Measurements from ENCODE around the gene DIAPH1.

- TF ChIP-seq POLR2A (IDR thresholded peaks at IDR 0.05; ENCODE audit: borderline replicate concordance, extremely low read depth, insufficient read depth, insufficient read length) (no peak), SP1 (IDR thresholded peaks at IDR 0.05; ENCODE audit: low read depth) (no peak), CTCF (IDR thresholded peaks at IDR 0.05 in 2 of 3, conservative IDR thresholded peaks at IDR 0.05 in 1 of 3; ENCODE audit: borderline replicate concordance in 1 of 3, insufficient read depth in 1 of 3, low read depth in 2 of 3, low read length in 2 of 3) (no peak), FOSL1 (IDR thresholded peaks at IDR 0.05; ENCODE audit: low read depth) (no peak), YY1 (IDR thresholded peaks at IDR 0.05; ENCODE audit: extremely low read depth, insufficient replicate concordance, low read depth, low read length) (no peak), CEBPB (IDR thresholded peaks at IDR 0.05; ENCODE audit: low read depth) (no peak), JUND (IDR thresholded peaks at IDR 0.05) (no peak), EZH2 (IDR thresholded peaks at IDR 0.05) (no peak), POLR2AphosphoS5 (IDR thresholded peaks at IDR 0.05; ENCODE audit: low read depth, low read length) (no peak)
- TF ChIP-seq, protein P1, sequence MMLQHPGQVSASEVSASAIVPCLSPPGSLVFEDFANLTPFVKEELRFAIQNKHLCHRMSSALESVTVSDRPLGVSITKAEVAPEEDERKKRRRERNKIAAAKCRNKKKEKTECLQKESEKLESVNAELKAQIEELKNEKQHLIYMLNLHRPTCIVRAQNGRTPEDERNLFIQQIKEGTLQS (IDR thresholded peaks at IDR 0.05): no peak
- TF ChIP-seq, protein P2, sequence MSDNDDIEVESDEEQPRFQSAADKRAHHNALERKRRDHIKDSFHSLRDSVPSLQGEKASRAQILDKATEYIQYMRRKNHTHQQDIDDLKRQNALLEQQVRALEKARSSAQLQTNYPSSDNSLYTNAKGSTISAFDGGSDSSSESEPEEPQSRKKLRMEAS (IDR thresholded peaks at IDR 0.05): no peak
Observed at GRCh38 chr5:141527426-141527825, 91.4 kb downstream of the DIAPH1 start.

Measured in HCT116 (cell line).